H1 (cell line): ENCODE data around the gene UMPS. TPM values are rescaled to one million over a fixed set of nuclear protein-coding genes. Genes with fewer than 3 reads are reported as not detected.

Source experiments
- CTCF ChIA-PET: fragments of 300-600 bp; sonication (Branson Sonifier 250); formaldehyde crosslinking; loops from one replicate; lab custom pipeline; 2021; ENCODE audit not compliant: partially characterized antibody; lab: Charles Lee
- POLR2A ChIA-PET: fragments of 300-600 bp; sonication (Branson Sonifier 250); formaldehyde crosslinking; loops from one replicate; lab custom pipeline; 2021; ENCODE audit warnings: inconsistent platforms; ENCODE audit not compliant: partially characterized antibody; lab: Charles Lee
- DNase-seq, 2 experiments: peaks; one replicate each; pipeline versions ENCODE4 v3.0.0 to v3.0.0-alpha.2; 2010 to 2022; ENCODE audit warnings: low spot score in 2 of 2, low read depth in 1 of 2, mixed read lengths in 1 of 2
- FAIRE-seq: peaks from 2 replicates; lab custom pipeline; 2011; peaks lifted over from hg19 to GRCh38; lab: Jason Lieb, UNC
- H2AFZ ChIP-seq: 2 replicates; pipeline ENCODE4 v1.8.1; 2012; ENCODE audit warnings: low read length, inconsistent platforms
- H2AK5ac ChIP-seq: 2 replicates; pipeline ENCODE4 v1.6.1; 2013; ENCODE audit warnings: low read depth, low read length
- H2BK120ac ChIP-seq: replicated peaks from 2 replicates; pipeline ENCODE3; 2013; ENCODE audit warnings: low read depth, low read length, inconsistent platforms
- H2BK12ac ChIP-seq: 2 replicates; pipeline ENCODE4 v1.6.1; 2013; ENCODE audit warnings: low read depth, low read length
- H2BK15ac ChIP-seq: 2 replicates; pipeline ENCODE4 v1.6.1; 2013; ENCODE audit warnings: low read length
- H2BK20ac ChIP-seq: 2 replicates; pipeline ENCODE4 v1.6.1; 2013; ENCODE audit warnings: low read length
- H2BK5ac ChIP-seq: 2 replicates; pipeline ENCODE4 v1.6.1; 2013; ENCODE audit warnings: low read depth, low read length
- H3K14ac ChIP-seq: 2 replicates; pipeline ENCODE4 v1.6.1; 2013; ENCODE audit warnings: inconsistent platforms; ENCODE audit not compliant: insufficient read length
- H3K18ac ChIP-seq: 2 replicates; pipeline ENCODE4 v1.6.1; 2013; ENCODE audit warnings: low read length; ENCODE audit errors: extremely low read depth
- H3K23ac ChIP-seq: 2 replicates; pipeline ENCODE4 v1.6.1; 2013; ENCODE audit warnings: inconsistent platforms; ENCODE audit not compliant: insufficient read length
- H3K23me2 ChIP-seq: 2 replicates; pipeline ENCODE4 v1.6.1; 2013; ENCODE audit warnings: low read depth, low read length
- H3K27ac ChIP-seq: 2 replicates; pipeline ENCODE4 v1.6.1; 2011; ENCODE audit warnings: low read depth, low read length, inconsistent platforms
- H3K27me3 ChIP-seq, 4 experiments: replicated peaks in 1 of 4; 1 replicate in 1 of 4; 2 replicates in 3 of 4; pipeline versions ENCODE4 v1.6.1 to v1.8.1; 2011 to 2013; ENCODE audit warnings: low read length in 3 of 4, mild to moderate bottlenecking in 3 of 4, inconsistent platforms in 2 of 4, mixed read lengths in 2 of 4, moderate library complexity in 1 of 4; ENCODE audit not compliant: control insufficient read depth in 3 of 4, insufficient read depth in 3 of 4; ENCODE audit errors: extremely low read depth in 1 of 4
- H3K36me3 ChIP-seq, 4 experiments: 2 replicates each; pipeline versions ENCODE4 v1.6.1 to v1.8.1; 2011 to 2013; ENCODE audit warnings: mild to moderate bottlenecking in 4 of 4, low read length in 3 of 4, moderate library complexity in 2 of 4, control low read depth in 1 of 4, inconsistent platforms in 1 of 4; ENCODE audit not compliant: insufficient read depth in 4 of 4, control insufficient read depth in 2 of 4
- H3K4ac ChIP-seq: replicated peaks from 2 replicates; pipeline ENCODE3; 2013; ENCODE audit warnings: low read length, low read depth, mixed read lengths, inconsistent platforms; ENCODE audit not compliant: insufficient read length
- H3K4me1 ChIP-seq, 4 experiments: replicated peaks in 1 of 4; 1 replicate in 1 of 4; 2 replicates in 3 of 4; pipeline versions ENCODE4 v1.6.1 to v1.8.1; 2011 to 2013; ENCODE audit warnings: low read length in 3 of 4, inconsistent platforms in 2 of 4, mixed read lengths in 1 of 4; ENCODE audit not compliant: insufficient read depth in 4 of 4, control insufficient read depth in 3 of 4
- H3K4me2 ChIP-seq, 2 experiments: 2 replicates each; pipeline versions ENCODE4 v1.6.1 to v1.8.1; 2011 to 2013; ENCODE audit warnings: low read depth in 2 of 2, low read length in 2 of 2, control low read depth in 1 of 2, inconsistent platforms in 1 of 2, mild to moderate bottlenecking in 1 of 2; ENCODE audit not compliant: insufficient read depth in 1 of 2
- H3K4me3 ChIP-seq, 4 experiments: fragments of 200-600, 300-600 bp in 1 of 4; sonication (generic), shearing (Covaris generic), sonication (Bioruptor Twin) in 1 of 4; 2 replicates each; pipeline versions ENCODE4 v1.5.1 to v1.8.1; 2011 to 2016; ENCODE audit warnings: low read length in 4 of 4, low read depth in 3 of 4, control low read depth in 2 of 4, inconsistent platforms in 2 of 4, mild to moderate bottlenecking in 2 of 4, mixed read lengths in 1 of 4, moderate library complexity in 1 of 4; ENCODE audit not compliant: insufficient read depth in 2 of 4; ENCODE audit errors: extremely low read depth in 1 of 4
- H3K56ac ChIP-seq: replicated peaks from 2 replicates; pipeline ENCODE3; 2013; ENCODE audit warnings: low read depth, mild to moderate bottlenecking, mixed read lengths, low read length, inconsistent platforms; ENCODE audit not compliant: insufficient read length
- H3K79me1 ChIP-seq: 2 replicates; pipeline ENCODE4 v1.6.1; 2013; ENCODE audit warnings: low read depth, low read length, control low read depth
- H3K79me2 ChIP-seq, 2 experiments: 2 replicates each; pipeline versions ENCODE4 v1.6.1 to v1.8.1; 2012 to 2013; ENCODE audit warnings: low read length in 2 of 2, mild to moderate bottlenecking in 2 of 2, inconsistent platforms in 1 of 2; ENCODE audit not compliant: insufficient read depth in 2 of 2, control insufficient read depth in 1 of 2
- H3K9ac ChIP-seq, 4 experiments: replicated peaks in 1 of 4; 1 replicate in 1 of 4; 2 replicates in 3 of 4; pipeline versions ENCODE4 v1.6.1 to v1.8.1; 2011 to 2013; ENCODE audit warnings: low read depth in 3 of 4, low read length in 3 of 4, control low read depth in 2 of 4, mild to moderate bottlenecking in 2 of 4, moderate library complexity in 2 of 4, inconsistent platforms in 1 of 4; ENCODE audit errors: extremely low read depth in 1 of 4
- H3K9me3 ChIP-seq, 2 experiments: 2 replicates each; pipeline versions ENCODE4 v1.6.1 to v1.8.1; 2012 to 2013; ENCODE audit warnings: mild to moderate bottlenecking in 2 of 2, moderate library complexity in 2 of 2, control low read depth in 1 of 2, inconsistent platforms in 1 of 2, low read depth in 1 of 2, low read length in 1 of 2, mixed read lengths in 1 of 2; ENCODE audit not compliant: insufficient read depth in 2 of 2
- H4K20me1 ChIP-seq, 2 experiments: replicated peaks in 1 of 2; 2 replicates each; pipeline versions ENCODE3 to v1.8.1; 2011 to 2013; ENCODE audit warnings: inconsistent platforms in 2 of 2, low read length in 2 of 2, mild to moderate bottlenecking in 1 of 2; ENCODE audit not compliant: insufficient read depth in 2 of 2, control insufficient read depth in 1 of 2
- H4K5ac ChIP-seq: 2 replicates; pipeline ENCODE4 v1.6.1; 2013; ENCODE audit warnings: low read length, low read depth, mixed read lengths, inconsistent platforms; ENCODE audit not compliant: insufficient read length
- H4K8ac ChIP-seq: 2 replicates; pipeline ENCODE4 v1.8.0; 2013; ENCODE audit warnings: mild to moderate bottlenecking, moderate library complexity, low read length, inconsistent platforms; ENCODE audit not compliant: insufficient read depth; ENCODE audit errors: extremely low read depth
- H4K91ac ChIP-seq: replicated peaks from 2 replicates; pipeline ENCODE3; 2013; ENCODE audit warnings: low read length, mixed read lengths, inconsistent platforms; ENCODE audit not compliant: insufficient read length
- CBX8 ChIP-seq: fragments of 300-800, 300-1000 bp; sonication (generic); IDR thresholded peaks from 2 replicates; pipeline ENCODE4 v1.7.1; 2016; ENCODE audit warnings: low read depth, low read length, borderline replicate concordance
- CHD1 ChIP-seq: IDR thresholded peaks from 2 replicates; pipeline ENCODE4 v1.6.1; 2012; ENCODE audit warnings: low read depth, low read length, improper control_type of control experiment
- GTF2F1 ChIP-seq: IDR thresholded peaks from 2 replicates; pipeline ENCODE4 v1.6.1; 2012; ENCODE audit warnings: low read depth, low read length, improper control_type of control experiment, borderline replicate concordance
- HDAC6 ChIP-seq: IDR thresholded peaks from one replicate; pipeline ENCODE4 v1.7.1; 2012; ENCODE audit warnings: low read depth, mild to moderate bottlenecking, inconsistent platforms, low read length, moderate library complexity
- POLR2AphosphoS5 ChIP-seq: IDR thresholded peaks from 2 replicates; pipeline ENCODE4 v1.6.1; 2011; ENCODE audit warnings: low read depth, low read length
- SP2 ChIP-seq: IDR thresholded peaks from 2 replicates; pipeline ENCODE4 v1.6.1; 2012; ENCODE audit warnings: mild to moderate bottlenecking, low read length, inconsistent platforms
- WGBS, 2 experiments: shearing (Covaris generic) in 1 of 2; methylation state at CpG; one replicate each; pipeline versions ENCODE4 v1.1.6 to v1.1.7; 2013 to 2015; ENCODE audit warnings: low lambda C conversion rate in 2 of 2, mixed read lengths in 2 of 2, inconsistent platforms in 1 of 2, low coverage in 1 of 2, missing lambda C conversion rate in 1 of 2; ENCODE audit not compliant: insufficient replicate concordance in 2 of 2, insufficient coverage in 1 of 2, insufficient read length in 1 of 2; ENCODE audit errors: extremely low coverage in 1 of 2, missing lambda C conversion rate in 1 of 2; 5-methylcytosine and 5-hydroxymethylcytosine counted together
- polyA plus RNA-seq, 7 experiments: library from polyadenylated mRNA; depleted of rRNA in 3 of 7; stranded (reverse) in 5 of 7; unstranded in 2 of 7; fragments of >200 nt in 5 of 7; fragments of 200-250 nt in 2 of 7; gene quantifications; 1 replicate in 5 of 7; 2 replicates in 1 of 7; 4 replicates in 1 of 7; pipeline versions ENCODE4 v1.2.1 to v1.2.3, GENCODE V29; 2011 to 2013; ENCODE audit warnings: missing spikeins in 2 of 7, mixed read lengths in 2 of 7
- total RNA-seq: library from RNA; stranded (reverse); fragmentation: NEBNext Ultra II Directional; extraction: Animal tissue kit (Norgen Biotek cat#: 25700); gene quantifications from 2 replicates; pipeline ENCODE4 v1.2.1, GENCODE V29; 2021

The UMPS gene
- total and polyA plus RNA-seq, 2 of the 8 experiments (the other 6 are each of a cell fraction or from before 2014, with no cell fraction given), result 32.8 to 59.0 TPM

- Histone ChIP-seq H3K4me3 (no peak overlapping the region), H3K4me1 (no peaks in the 10 kb centered on the region), H4K20me1 (peaks cover 0 to 1% of the 10 kb centered on the region in 2 experiments), H2BK20ac (no peak overlapping the region), H3K79me2 (no peaks in the 10 kb centered on the region), H3K36me3 (no peaks in the 10 kb centered on the region), H4K91ac (no peak overlapping the region), H3K4ac (no peak overlapping the region), H3K27me3 (no peaks in the 10 kb centered on the region; a peak in 1 of 7 replicates), H3K23me2 (no peaks in the 10 kb centered on the region), H2BK5ac (no peak overlapping the region), H3K23ac (no peak overlapping the region), H2BK120ac (no peak overlapping the region), H2BK12ac (no peak overlapping the region), H2AK5ac (no peak overlapping the region), H2AFZ (no peak overlapping the region), H3K79me1 (no peaks in the 10 kb centered on the region), H3K18ac (no peak overlapping the region), H2BK15ac (no peak overlapping the region), H4K8ac (no peak overlapping the region), H3K9me3 (no peaks in the 10 kb centered on the region), H3K56ac (no peak overlapping the region), H3K14ac (no peak overlapping the region), H4K5ac (no peak overlapping the region), H3K4me2 (no peak overlapping the region), H3K9ac (no peak overlapping the region), H3K27ac (no peak overlapping the region)
- FAIRE-seq (no peak), DNase-seq (no peak)
- POLR2A ChIA-PET, result interaction anchor here (0.6 kb wide), 1 partner anchor 48 kb away, joined by 3 read pairs; the partner anchor contains the start of gene UMPS
- no peak for TF ChIP-seq SP2
- no peak for TF ChIP-seq CBX8
- no peak for TF ChIP-seq HDAC6
- TF ChIP-seq POLR2AphosphoS5, result no peak
- TF ChIP-seq GTF2F1, result no peak
- TF ChIP-seq CHD1, result no peak
- WGBS, 2 experiments, result 74% methylated on average over 2 of the region's 2 CpGs; no CpG with 5 or more reads in 1 of the 2 experiments
- CTCF ChIA-PET, result interaction anchor here (1.0 to 3.0 kb wide), 3 partner anchors 9 to 116 kb away, joined by 3 to 13 read pairs (median 3); no protein-coding TSS in a partner anchor
These were observed 48.0 kb upstream of the UMPS start for GRCh38 chr3:124682263-124682662.
